Activated CD4-positive, alpha-beta T cell treated with anti-CD3 and anti-CD28 coated beads, Interleukin-10, Interleukin-2, amounts not matched to agents 100 ng/mL and 50 ng/mL, durations not matched to agents 16 hours and 8 hours (primary cell): ENCODE results near the gene PPIL4.

Experiments used
- DNase-seq: peaks from one replicate; pipeline ENCODE4 v3.0.0-alpha.2; 2020

Gene PPIL4

GRCh38 chr6:149545754-149546471 lies at the start of gene PPIL4:
PPIL4 (minus strand) TSS chr6:149546043; CDS start chr6:149546005, 38 bp downstream.
- DNase-seq: peak; percentile 96

- DNase-seq: no peak
Measured at GRCh38 chr6:149593408-149593807, 47.6 kb upstream of the PPIL4 start.

GRCh38 chr6:149592983-149593382 lies 47.1 kb upstream of the PPIL4 start:
- DNase-seq: no peak

GRCh38 chr6:149586149-149586548 lies 40.3 kb upstream of the PPIL4 start:
- no peak for DNase-seq

- DNase-seq: no peak
Measured at GRCh38 chr6:149581349-149581748, 35.5 kb upstream of the PPIL4 start.

- no peak for DNase-seq
Measured at GRCh38 chr6:149580880-149581279, 35.0 kb upstream of the PPIL4 start.

- no peak for DNase-seq
Measured at GRCh38 chr6:149567945-149568585, 22.2 kb upstream of the PPIL4 start.

- no peak for DNase-seq
Measured at GRCh38 chr6:149567194-149567586, 21.3 kb upstream of the PPIL4 start.

GRCh38 chr6:149566410-149567193 lies 20.8 kb upstream of the PPIL4 start:
- DNase-seq: peak; percentile 56

- DNase-seq: peak; percentile 97
Measured at GRCh38 chr6:149565527-149566409, 19.9 kb upstream of the PPIL4 start, which contains the start of gene GINM1. GINM1 (plus strand) TSS chr6:149566375; CDS start chr6:149566415, 40 bp downstream.

- DNase-seq: no peak
Measured at GRCh38 chr6:149563928-149564325, 18.1 kb upstream of the PPIL4 start.

- DNase-seq: no peak
Measured at GRCh38 chr6:149563203-149563927, 17.5 kb upstream of the PPIL4 start.

GRCh38 chr6:149560736-149561135 lies 14.9 kb upstream of the PPIL4 start:
- DNase-seq: peak; percentile 10

- DNase-seq: no peak
Measured at GRCh38 chr6:149559389-149559788, 13.5 kb upstream of the PPIL4 start.

GRCh38 chr6:149558029-149558428 lies 12.2 kb upstream of the PPIL4 start:
- no peak for DNase-seq

GRCh38 chr6:149551920-149552319 lies 6.1 kb upstream of the PPIL4 start:
- DNase-seq: no peak

GRCh38 chr6:149545258-149545753 lies 537 bp downstream of the PPIL4 start:
- peak; percentile 68 for DNase-seq

- no peak for DNase-seq
Measured at GRCh38 chr6:149544646-149545257, 1.1 kb downstream of the PPIL4 start.

- DNase-seq: no peak
Measured at GRCh38 chr6:149541139-149541538, 4.7 kb downstream of the PPIL4 start.

- DNase-seq: no peak
Measured at GRCh38 chr6:149534742-149535141, 11.1 kb downstream of the PPIL4 start.

- DNase-seq: no peak
Measured at GRCh38 chr6:149529650-149530049, 16.2 kb downstream of the PPIL4 start.
